NT2/D1 (cell line): ENCODE results near the gene DRP2.

ENCODE experiments used
- DNase-seq: peaks from one replicate; pipeline ENCODE4 v3.0.0-alpha.2; 2011; ENCODE audit warnings: low read depth, low spot score
- H3K27me3 ChIP-seq: 2 replicates; pipeline ENCODE4 v1.6.0; 2011; ENCODE audit warnings: mild to moderate bottlenecking; ENCODE audit not compliant: insufficient read length, insufficient read depth
- H3K36me3 ChIP-seq: 2 replicates; pipeline ENCODE4 v1.6.1; 2011; ENCODE audit warnings: mild to moderate bottlenecking, low read length, mixed read lengths; ENCODE audit not compliant: insufficient read depth, insufficient read length
- H3K4me1 ChIP-seq: 2 replicates; pipeline ENCODE4 v1.5.1; 2011; ENCODE audit not compliant: insufficient read depth, insufficient read length
- H3K4me3 ChIP-seq: 2 replicates; pipeline ENCODE4 v1.5.1; 2011; ENCODE audit warnings: low read depth; ENCODE audit not compliant: insufficient read length
- H3K9ac ChIP-seq: 2 replicates; pipeline ENCODE4 v1.6.0; 2011; ENCODE audit warnings: low read depth; ENCODE audit not compliant: insufficient read length
- H3K9me3 ChIP-seq: 2 replicates; pipeline ENCODE4 v1.5.1; 2011; ENCODE audit warnings: mild to moderate bottlenecking, low read length; ENCODE audit not compliant: insufficient read depth
- SUZ12 ChIP-seq: IDR thresholded peaks from 2 replicates; pipeline ENCODE4 v1.6.1; 2011; ENCODE audit not compliant: insufficient read length, insufficient read depth; ENCODE audit errors: extremely low read depth
- YY1 ChIP-seq: IDR thresholded peaks from 2 replicates; pipeline ENCODE4 v1.6.1; 2011; ENCODE audit not compliant: insufficient read length, insufficient read depth
- ZNF274 ChIP-seq: IDR thresholded peaks from 2 replicates; pipeline ENCODE4 v1.6.1; 2011; ENCODE audit warnings: mild to moderate bottlenecking, low read depth, low read length

DRP2 gene

GRCh38 chrX:101252634-101253033, 33.0 kb downstream of the DRP2 start:
- H3K9me3 ChIP-seq: no peaks in the 10 kb centered on the region
- DNase-seq: no peak
- no peak for TF ChIP-seq SUZ12

GRCh38 chrX:101257448-101258258, 38.1 kb downstream of the DRP2 start:
- no peaks in the 10 kb centered on the region for H3K9me3 ChIP-seq
- no peak for DNase-seq
- no peak overlapping the region for H3K4me3 ChIP-seq
- no peaks in the 10 kb centered on the region for H3K4me1 ChIP-seq
- H3K36me3 ChIP-seq: no peaks in the 10 kb centered on the region
- TF ChIP-seq YY1 (no peak), ZNF274 (no peak), SUZ12 (no peak)
- no peaks in the 10 kb centered on the region for H3K27me3 ChIP-seq
- H3K9ac ChIP-seq: no peak overlapping the region

More at GRCh38 chrX:101252634-101253033, 33.0 kb downstream of the DRP2 start:
- Histone ChIP-seq H3K4me1 (no peaks in the 10 kb centered on the region), H3K4me3 (no peak overlapping the region), H3K36me3 (no peaks in the 10 kb centered on the region), H3K27me3 (no peaks in the 10 kb centered on the region), H3K9ac (no peak overlapping the region)

GRCh38 chrX:101258259-101258581, 38.6 kb downstream of the DRP2 start:
- Histone ChIP-seq H3K27me3 (no peaks in the 10 kb centered on the region), H3K4me1 (no peaks in the 10 kb centered on the region), H3K4me3 (no peak overlapping the region), H3K9me3 (no peaks in the 10 kb centered on the region), H3K36me3 (no peaks in the 10 kb centered on the region), H3K9ac (no peak overlapping the region)
- TF ChIP-seq YY1: no peak
- no peak for TF ChIP-seq ZNF274
- TF ChIP-seq SUZ12: no peak
- DNase-seq: no peak

GRCh38 chrX:101260435-101260834, 40.8 kb downstream of the DRP2 start:
- Histone ChIP-seq H3K36me3 (no peaks in the 10 kb centered on the region), H3K9ac (no peak overlapping the region), H3K27me3 (no peaks in the 10 kb centered on the region), H3K4me1 (no peaks in the 10 kb centered on the region), H3K4me3 (no peak overlapping the region), H3K9me3 (no peaks in the 10 kb centered on the region)
- peak; percentile 9 for DNase-seq
- TF ChIP-seq SUZ12: no peak
- TF ChIP-seq ZNF274: no peak
- TF ChIP-seq YY1: no peak

GRCh38 chrX:101262590-101262989, 43.0 kb downstream of the DRP2 start:
- TF ChIP-seq SUZ12 (no peak), ZNF274 (no peak), YY1 (no peak)
- Histone ChIP-seq H3K4me1 (no peaks in the 10 kb centered on the region), H3K9ac (no peak overlapping the region), H3K36me3 (no peaks in the 10 kb centered on the region), H3K4me3 (no peak overlapping the region), H3K9me3 (no peaks in the 10 kb centered on the region), H3K27me3 (no peaks in the 10 kb centered on the region)
- DNase-seq: no peak

GRCh38 chrX:101263766-101264165, 44.2 kb downstream of the DRP2 start:
- Histone ChIP-seq H3K36me3 (no peaks in the 10 kb centered on the region), H3K9ac (no peak overlapping the region), H3K9me3 (no peaks in the 10 kb centered on the region), H3K4me1 (no peaks in the 10 kb centered on the region), H3K4me3 (no peak overlapping the region), H3K27me3 (no peaks in the 10 kb centered on the region)
- TF ChIP-seq SUZ12 (no peak), ZNF274 (no peak), YY1 (no peak)
- DNase-seq: no peak

GRCh38 chrX:101265869-101266428, 46.4 kb downstream of the DRP2 start:
- DNase-seq: no peak
- no peaks in the 10 kb centered on the region for H3K36me3 ChIP-seq
- H3K4me1 ChIP-seq: no peaks in the 10 kb centered on the region
- no peaks in the 10 kb centered on the region for H3K9me3 ChIP-seq
- H3K4me3 ChIP-seq: no peak overlapping the region
- TF ChIP-seq ZNF274 (no peak), YY1 (no peak), SUZ12 (no peak)
- no peak overlapping the region for H3K9ac ChIP-seq
- no peaks in the 10 kb centered on the region for H3K27me3 ChIP-seq

GRCh38 chrX:101274198-101274597, 54.6 kb downstream of the DRP2 start:
- DNase-seq: no peak
- Histone ChIP-seq H3K36me3 (no peaks in the 10 kb centered on the region), H3K9ac (no peak overlapping the region), H3K4me3 (no peak overlapping the region), H3K9me3 (no peaks in the 10 kb centered on the region), H3K27me3 (no peaks in the 10 kb centered on the region), H3K4me1 (no peaks in the 10 kb centered on the region)
- no peak for TF ChIP-seq YY1
- no peak for TF ChIP-seq SUZ12
- TF ChIP-seq ZNF274: no peak
